GM12891 (cell line): Measurements from ENCODE around the gene EYA2.

ENCODE experiments used
- PAX5 ChIP-seq: IDR thresholded peaks from 2 replicates; pipeline ENCODE4 v1.6.1; 2011; ENCODE audit warnings: low read length, moderate library complexity, mild to moderate bottlenecking; ENCODE audit not compliant: insufficient read depth, severe bottlenecking
- POLR2A ChIP-seq: IDR thresholded peaks from 2 replicates; pipeline ENCODE4 v1.6.1; 2011; ENCODE audit warnings: low read depth, low read length, control low read depth
- POLR2AphosphoS5 ChIP-seq: IDR thresholded peaks from 2 replicates; pipeline ENCODE4 v1.6.1; 2011; ENCODE audit warnings: low read depth, low read length, control low read depth
- POU2F2 ChIP-seq: IDR thresholded peaks from 2 replicates; pipeline ENCODE4 v1.6.1; 2011; ENCODE audit warnings: low read depth, mild to moderate bottlenecking, control low read depth, low read length, moderate library complexity
- SPI1 ChIP-seq: IDR thresholded peaks from 2 replicates; pipeline ENCODE4 v1.6.1; 2011; ENCODE audit warnings: low read depth, low read length, control low read depth
- TAF1 ChIP-seq: IDR thresholded peaks from 2 replicates; pipeline ENCODE4 v1.6.1; 2011; ENCODE audit warnings: low read depth, low read length, control low read depth

DNA sequence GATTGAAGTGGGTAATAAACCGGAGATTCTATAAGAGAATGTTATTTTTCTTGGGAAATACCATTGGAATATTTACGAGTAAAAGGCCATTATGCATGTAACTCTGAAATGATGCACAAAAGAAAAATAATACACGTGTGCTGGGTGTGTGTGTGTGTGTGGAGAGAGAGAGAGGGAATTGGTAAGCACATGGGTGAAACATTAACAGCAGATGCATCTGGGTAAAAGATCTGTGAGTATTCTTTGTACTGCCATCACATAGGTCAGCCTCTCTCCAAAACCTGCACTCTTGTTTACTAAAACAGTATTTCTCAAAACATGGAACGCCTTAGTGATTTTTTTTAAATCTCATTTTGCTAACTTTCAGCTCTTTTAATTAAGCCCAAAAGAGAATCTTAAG is 28.9 kb downstream of the EYA2 start:
- TF ChIP-seq POLR2A (no peak), POLR2AphosphoS5 (no peak), TAF1 (no peak), SPI1 (no peak), POU2F2 (no peak), PAX5 (no peak)
